A549 (cell line): ENCODE measurements around the gene DNAH1. TPM values are rescaled to one million over a fixed set of nuclear protein-coding genes. Genes with fewer than 3 reads are reported as not detected.

ENCODE experiments used
- ATAC-seq, 2 experiments: fragments of 200-7000 bp in 1 of 2; fragments of >200 bp in 1 of 2; cut with Nextera tagmentation in 1 of 2; cut with Tn5 transposase in 1 of 2; 3 replicates each; pipeline versions ENCODE4 v1.8.0 to v1.9.1; 2018 to 2020; ENCODE audit warnings: mild to moderate bottlenecking in 1 of 2, moderate library complexity in 1 of 2
- CTCF ChIA-PET: fragments of 300-600 bp; sonication (Branson Sonifier 250); formaldehyde crosslinking; extraction: SDS; loops from one replicate; lab custom pipeline; 2021; ENCODE audit warnings: antibody characterized with exemption, inconsistent platforms; lab: Yijun Ruan, JAX
- POLR2A ChIA-PET: fragments of 350-600 bp; formaldehyde crosslinking; extraction: SDS; loops from one replicate; lab custom pipeline; 2021; ENCODE audit warnings: antibody characterized with exemption, inconsistent platforms; lab: Yijun Ruan, JAX
- DNase-seq, 2 experiments: peaks; one replicate each; pipeline versions ENCODE4 v3.0.0 to v3.0.0-alpha.2; 2011 to 2016; ENCODE audit warnings: low read depth in 1 of 2, low spot score in 1 of 2
- FAIRE-seq: peaks from 2 replicates; lab custom pipeline; 2011; peaks lifted over from hg19 to GRCh38; lab: Jason Lieb, UNC
- H3K27ac ChIP-seq, 2 experiments: fragments of >200 bp; sonication (Bioruptor Twin); formaldehyde crosslinking; 3 replicates each; pipeline ENCODE4 v1.5.1; 2016 to 2017
- H3K4me1 ChIP-seq: fragments of >200 bp; sonication (Bioruptor Twin); formaldehyde crosslinking; 3 replicates; pipeline ENCODE4 v1.6.1; 2016
- H3K4me2 ChIP-seq: fragments of >200 bp; sonication (Bioruptor Twin); formaldehyde crosslinking; 3 replicates; pipeline ENCODE4 v1.6.1; 2016
- H3K4me3 ChIP-seq: fragments of >200 bp; sonication (Bioruptor Twin); formaldehyde crosslinking; 3 replicates; pipeline ENCODE4 v1.5.1; 2016
- H3K9me3 ChIP-seq: fragments of >200 bp; sonication (Bioruptor Twin); formaldehyde crosslinking; 3 replicates; pipeline ENCODE4 v1.6.1; 2016
- BCL3 ChIP-seq: fragments of >200 bp; sonication (Bioruptor Twin); formaldehyde crosslinking; IDR thresholded peaks from 3 replicates; pipeline ENCODE4 v1.6.1; 2016
- BHLHE40 ChIP-seq: IDR thresholded peaks from 2 replicates; pipeline ENCODE4 v1.6.1; 2012; ENCODE audit warnings: low read depth, low read length, inconsistent platforms
- CBX8 ChIP-seq: fragments of 200-600 bp; sonication (generic); IDR thresholded peaks from 2 replicates; pipeline ENCODE4 v1.6.1; 2016
- EHMT2 ChIP-seq: fragments of 200-600 bp; sonication (generic); IDR thresholded peaks from 2 replicates; pipeline ENCODE4 v1.6.1; 2016; ENCODE audit warnings: antibody characterized with exemption, low read depth, mild to moderate bottlenecking, moderate library complexity
- FOSL2 ChIP-seq, 2 experiments: fragments of 450-650 bp in 1 of 2; fragments of >200 bp in 1 of 2; sonication (Bioruptor Twin) in 1 of 2; formaldehyde crosslinking; IDR thresholded peaks; 2 replicates each; pipeline versions ENCODE4 v1.5.0 to v1.6.1; 2016 to 2020; ENCODE audit warnings: mild to moderate bottlenecking in 1 of 2, moderate library complexity in 1 of 2
- FOXS1 ChIP-seq: fragments of 250-450 bp; sonication (Bioruptor Pico); IDR thresholded peaks from 2 replicates; pipeline ENCODE4 v1.5.0; 2020; ENCODE audit warnings: mild to moderate bottlenecking, moderate library complexity
- GATA3 ChIP-seq: IDR thresholded peaks from 2 replicates; pipeline ENCODE4 v1.6.1; 2012; ENCODE audit warnings: borderline replicate concordance
- HMGXB4 ChIP-seq: fragments of 250-450 bp; sonication (Bioruptor Pico); IDR thresholded peaks from 2 replicates; pipeline ENCODE4 v1.5.0; 2021; ENCODE audit warnings: mild to moderate bottlenecking, moderate library complexity, borderline replicate concordance
- HOXB5 ChIP-seq: fragments of 250-450 bp; sonication (Bioruptor Pico); IDR thresholded peaks from 2 replicates; pipeline ENCODE4 v1.5.0; 2020; ENCODE audit warnings: mild to moderate bottlenecking, moderate library complexity
- KDM1A ChIP-seq: fragments of 200-600 bp; sonication (generic); IDR thresholded peaks from 2 replicates; pipeline ENCODE4 v1.6.1; 2016; ENCODE audit warnings: low read depth, mild to moderate bottlenecking
- MAFK ChIP-seq: fragments of 450-650 bp; IDR thresholded peaks from 2 replicates; pipeline ENCODE4 v1.6.1; 2014; ENCODE audit not compliant: partially characterized antibody
- POLR2AphosphoS2 ChIP-seq: conservative IDR thresholded peaks from 2 replicates; pipeline ENCODE4 v1.6.1; 2012; ENCODE audit warnings: low read length, improper control_type of control experiment, inconsistent platforms
- RAD21 ChIP-seq, 2 experiments: fragments of >200 bp in 1 of 2; sonication (Bioruptor Twin) in 1 of 2; formaldehyde crosslinking in 1 of 2; IDR thresholded peaks in 1 of 2; conservative IDR thresholded peaks in 1 of 2; 2 replicates in 1 of 2; 3 replicates in 1 of 2; pipeline ENCODE4 v1.6.1; 2012 to 2018; ENCODE audit warnings: inconsistent platforms in 1 of 2
- SMC3 ChIP-seq: fragments of >200 bp; sonication (Bioruptor Twin); formaldehyde crosslinking; IDR thresholded peaks from 3 replicates; pipeline ENCODE4 v1.6.1; 2018; ENCODE audit warnings: inconsistent platforms
- SREBF2 ChIP-seq: fragments of 450-650 bp; IDR thresholded peaks from 2 replicates; pipeline ENCODE4 v1.6.1; 2014; ENCODE audit warnings: mild to moderate bottlenecking, moderate library complexity
- TP53 ChIP-seq: fragments of 250-450 bp; sonication (Bioruptor Pico); IDR thresholded peaks from 2 replicates; pipeline ENCODE4 v1.5.0; 2021; ENCODE audit warnings: mild to moderate bottlenecking, moderate library complexity
- ZC3H11A ChIP-seq: fragments of 450-650 bp; IDR thresholded peaks from 2 replicates; pipeline ENCODE4 v1.6.1; 2014; ENCODE audit warnings: antibody characterized with exemption, mild to moderate bottlenecking
- ZFP36 ChIP-seq: fragments of 450-650 bp; IDR thresholded peaks from 2 replicates; pipeline ENCODE4 v1.6.1; 2014; ENCODE audit warnings: borderline replicate concordance; ENCODE audit not compliant: partially characterized antibody
- ZNF302 ChIP-seq: fragments of 250-450 bp; sonication (Bioruptor Pico); IDR thresholded peaks from 2 replicates; pipeline ENCODE4 v1.9.0; 2021; ENCODE audit warnings: inconsistent platforms, mild to moderate bottlenecking, moderate library complexity
- WGBS: methylation state at CpG from one replicate; pipeline ENCODE4 v1.1.6; 2017; ENCODE audit errors: missing lambda C conversion rate; 5-methylcytosine and 5-hydroxymethylcytosine counted together
- polyA plus RNA-seq, 4 experiments: library from polyadenylated mRNA; depleted of rRNA in 3 of 4; stranded (reverse); fragments of >200 nt; fragmentation: RNase III in 1 of 4; extraction: RNeasy Plus Mini Kit Qiagen cat#74134 plus additional on column Dnase treatment in 1 of 4; gene quantifications; 2 replicates in 3 of 4; 3 replicates in 1 of 4; pipeline ENCODE4 v1.2.3, GENCODE V29; 2011 to 2017
- TF ChIP-seq, protein P1 (sequence below): IDR thresholded peaks from 2 replicates; pipeline ENCODE4 v1.6.1; 2012; ENCODE audit warnings: low read depth, borderline replicate concordance
- TF ChIP-seq, protein P2 (sequence below): fragments of >200 bp; sonication (Bioruptor Twin); formaldehyde crosslinking; IDR thresholded peaks from 3 replicates; pipeline ENCODE4 v1.5.1; 2016
- TF ChIP-seq, protein P3 (sequence below): fragments of 200-600 bp; sonication (generic); IDR thresholded peaks from 2 replicates; pipeline ENCODE4 v1.6.1; 2016; ENCODE audit warnings: antibody characterized with exemption, mild to moderate bottlenecking, moderate library complexity

The DNAH1 gene
- polyA plus RNA-seq, 2 of the 4 experiments (the other 2 are of a cell fraction): 0.65 to 1.6 TPM

DNA sequence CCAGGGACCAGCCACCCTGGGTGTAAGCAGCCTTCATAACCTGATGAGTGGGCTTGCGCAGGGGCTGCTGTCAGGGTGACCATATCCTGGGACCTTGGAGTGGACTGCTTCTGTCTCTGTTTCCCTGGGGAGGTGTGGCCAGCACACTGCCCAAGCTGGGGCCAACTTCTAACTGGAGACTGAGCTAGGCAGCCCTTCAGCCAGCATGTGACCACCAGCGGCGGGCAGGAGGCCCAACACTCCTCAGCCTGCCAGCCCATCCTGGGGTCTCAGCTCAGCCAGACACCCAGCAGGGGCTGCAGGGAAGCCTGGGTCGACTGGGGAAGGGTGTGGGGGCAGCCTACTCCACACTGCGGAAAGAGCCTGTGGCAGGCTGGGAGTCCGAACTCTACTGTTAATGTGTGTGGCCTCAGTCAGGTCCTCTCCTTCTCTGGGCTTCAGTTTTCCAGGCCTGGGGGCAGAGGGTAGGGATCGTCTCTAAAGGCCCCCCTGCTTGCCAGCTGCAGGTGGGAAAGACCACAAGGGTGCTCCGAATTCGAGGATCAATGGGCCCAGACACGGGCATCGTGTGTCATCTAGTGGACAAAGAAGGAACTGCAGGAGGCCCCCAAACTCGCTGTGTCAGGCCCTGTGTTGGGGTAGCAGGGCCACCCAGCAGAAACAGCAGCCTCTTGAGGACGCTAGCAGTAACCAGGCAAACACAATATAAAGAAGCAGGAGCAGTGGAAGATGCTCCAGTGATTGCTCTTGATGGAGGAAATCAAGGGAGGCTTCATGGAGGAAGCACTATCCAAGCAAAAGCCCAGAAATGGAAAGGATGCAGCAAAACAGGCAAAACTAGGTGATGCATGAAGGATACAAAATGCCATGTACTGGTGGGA, 130.8 kb downstream of the DNAH1 start:
- no peak for FAIRE-seq
- WGBS: 0% methylated on average over 7 of the region's 13 CpGs
- peaks cover 14% of the 10 kb centered on the region for H3K4me1 ChIP-seq
- H3K27ac ChIP-seq: no peak overlapping the region
- POLR2A ChIA-PET: no interaction called here
- no peak for TF ChIP-seq ZNF302 (CRISPR knock-in tag)
- TF ChIP-seq MAFK: peak; percentile 45
- TF ChIP-seq ZFP36: peak; percentile 84
- TF ChIP-seq, protein P1, sequence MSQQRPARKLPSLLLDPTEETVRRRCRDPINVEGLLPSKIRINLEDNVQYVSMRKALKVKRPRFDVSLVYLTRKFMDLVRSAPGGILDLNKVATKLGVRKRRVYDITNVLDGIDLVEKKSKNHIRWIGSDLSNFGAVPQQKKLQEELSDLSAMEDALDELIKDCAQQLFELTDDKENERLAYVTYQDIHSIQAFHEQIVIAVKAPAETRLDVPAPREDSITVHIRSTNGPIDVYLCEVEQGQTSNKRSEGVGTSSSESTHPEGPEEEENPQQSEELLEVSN: no peak
- no peak for TF ChIP-seq FOXS1 (CRISPR knock-in tag)
- no peak for TF ChIP-seq BCL3
- no peak for TF ChIP-seq GATA3
- TF ChIP-seq SMC3: peak; percentile 69
- TF ChIP-seq, protein P2, sequence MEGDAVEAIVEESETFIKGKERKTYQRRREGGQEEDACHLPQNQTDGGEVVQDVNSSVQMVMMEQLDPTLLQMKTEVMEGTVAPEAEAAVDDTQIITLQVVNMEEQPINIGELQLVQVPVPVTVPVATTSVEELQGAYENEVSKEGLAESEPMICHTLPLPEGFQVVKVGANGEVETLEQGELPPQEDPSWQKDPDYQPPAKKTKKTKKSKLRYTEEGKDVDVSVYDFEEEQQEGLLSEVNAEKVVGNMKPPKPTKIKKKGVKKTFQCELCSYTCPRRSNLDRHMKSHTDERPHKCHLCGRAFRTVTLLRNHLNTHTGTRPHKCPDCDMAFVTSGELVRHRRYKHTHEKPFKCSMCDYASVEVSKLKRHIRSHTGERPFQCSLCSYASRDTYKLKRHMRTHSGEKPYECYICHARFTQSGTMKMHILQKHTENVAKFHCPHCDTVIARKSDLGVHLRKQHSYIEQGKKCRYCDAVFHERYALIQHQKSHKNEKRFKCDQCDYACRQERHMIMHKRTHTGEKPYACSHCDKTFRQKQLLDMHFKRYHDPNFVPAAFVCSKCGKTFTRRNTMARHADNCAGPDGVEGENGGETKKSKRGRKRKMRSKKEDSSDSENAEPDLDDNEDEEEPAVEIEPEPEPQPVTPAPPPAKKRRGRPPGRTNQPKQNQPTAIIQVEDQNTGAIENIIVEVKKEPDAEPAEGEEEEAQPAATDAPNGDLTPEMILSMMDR: peak; percentile 77
- peak; percentile 86 to 90 for TF ChIP-seq RAD21 (conservative IDR thresholded peaks at IDR 0.05 in 1 of 2, IDR thresholded peaks at IDR 0.05 in 1 of 2)
- CTCF ChIA-PET: interaction anchor here (0.7 to 14.4 kb wide), 28 partner anchors 10 to 446 kb away, joined by 3 to 351 read pairs (median 3); partner anchors contain the start of genes NISCH and TWF2
- DNase-seq: peak in 1 of 2 experiments; percentile 63
- ATAC-seq: peak; percentile 40 to 73; a peak in 5 of 6 replicates
- no peaks in the 10 kb centered on the region for H3K9me3 ChIP-seq
- no peak overlapping the region for H3K4me2 ChIP-seq
- no peak overlapping the region for H3K4me3 ChIP-seq

DNA sequence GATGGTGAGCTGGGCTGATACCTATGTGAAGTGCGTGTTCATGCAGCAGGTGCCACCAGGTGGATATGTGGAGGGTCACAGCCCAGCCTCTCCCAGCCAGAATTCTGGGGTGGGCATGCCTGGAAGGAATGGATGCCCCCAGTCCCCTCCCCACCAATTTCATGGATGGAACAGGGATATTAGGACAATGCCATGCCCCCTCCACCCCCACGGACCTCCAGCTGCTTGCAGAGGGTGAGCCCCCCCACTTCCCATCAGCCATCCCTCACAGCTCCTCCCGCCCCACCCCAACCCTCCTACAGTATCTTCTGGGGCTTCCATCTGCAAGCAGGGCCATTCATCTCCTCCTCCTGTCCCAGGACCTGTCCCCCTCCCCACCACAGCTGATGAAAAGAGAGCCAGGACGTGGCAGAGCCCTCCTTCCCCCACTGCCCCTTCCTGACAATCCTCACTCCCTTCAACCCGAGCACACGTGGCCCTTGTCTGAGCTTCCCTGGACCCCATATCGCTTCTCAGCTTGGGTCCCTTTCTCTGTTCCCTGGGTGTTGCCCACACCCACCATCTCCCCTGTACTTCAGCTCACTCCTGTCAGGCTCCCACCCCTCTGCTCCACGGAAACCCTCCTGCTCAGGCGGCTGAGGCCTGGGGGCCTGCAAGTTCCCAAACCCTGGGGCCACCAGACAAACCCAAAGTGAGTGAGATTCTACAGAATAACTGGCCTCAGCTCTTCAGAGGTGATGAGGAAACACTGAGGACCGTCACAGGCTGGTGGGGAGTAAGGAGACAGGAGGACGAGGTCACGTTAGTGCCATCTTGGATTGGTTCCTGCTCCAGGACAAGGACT, 131.6 kb downstream of the DNAH1 start:
- WGBS: 85% methylated on average over 9 of the region's 12 CpGs
- 0 out of 6 replicates have a peak overlapping the region, but pooled peaks of 1 of the 2 experiments have one; percentile 22 for H3K27ac ChIP-seq
- CTCF ChIA-PET: interaction anchor here (0.6 to 14.4 kb wide), 18 partner anchors 9 to 476 kb away, joined by 3 to 351 read pairs (median 4); partner anchors contain the start of gene NISCH
- no peak for TF ChIP-seq HMGXB4 (CRISPR knock-in tag)
- no peak for TF ChIP-seq TP53 (CRISPR knock-in tag)
- TF ChIP-seq FOSL2 (IDR thresholded peaks at IDR 0.05): no peak
- TF ChIP-seq FOSL2 (CRISPR knock-in tag; IDR thresholded peaks at IDR 0.05): no peak
- TF ChIP-seq SREBF2: no peak
- TF ChIP-seq POLR2AphosphoS2: no peak
- no peak for TF ChIP-seq BHLHE40
- TF ChIP-seq ZC3H11A: no peak
- no peak for TF ChIP-seq HOXB5 (CRISPR knock-in tag)
- TF ChIP-seq, protein P3, sequence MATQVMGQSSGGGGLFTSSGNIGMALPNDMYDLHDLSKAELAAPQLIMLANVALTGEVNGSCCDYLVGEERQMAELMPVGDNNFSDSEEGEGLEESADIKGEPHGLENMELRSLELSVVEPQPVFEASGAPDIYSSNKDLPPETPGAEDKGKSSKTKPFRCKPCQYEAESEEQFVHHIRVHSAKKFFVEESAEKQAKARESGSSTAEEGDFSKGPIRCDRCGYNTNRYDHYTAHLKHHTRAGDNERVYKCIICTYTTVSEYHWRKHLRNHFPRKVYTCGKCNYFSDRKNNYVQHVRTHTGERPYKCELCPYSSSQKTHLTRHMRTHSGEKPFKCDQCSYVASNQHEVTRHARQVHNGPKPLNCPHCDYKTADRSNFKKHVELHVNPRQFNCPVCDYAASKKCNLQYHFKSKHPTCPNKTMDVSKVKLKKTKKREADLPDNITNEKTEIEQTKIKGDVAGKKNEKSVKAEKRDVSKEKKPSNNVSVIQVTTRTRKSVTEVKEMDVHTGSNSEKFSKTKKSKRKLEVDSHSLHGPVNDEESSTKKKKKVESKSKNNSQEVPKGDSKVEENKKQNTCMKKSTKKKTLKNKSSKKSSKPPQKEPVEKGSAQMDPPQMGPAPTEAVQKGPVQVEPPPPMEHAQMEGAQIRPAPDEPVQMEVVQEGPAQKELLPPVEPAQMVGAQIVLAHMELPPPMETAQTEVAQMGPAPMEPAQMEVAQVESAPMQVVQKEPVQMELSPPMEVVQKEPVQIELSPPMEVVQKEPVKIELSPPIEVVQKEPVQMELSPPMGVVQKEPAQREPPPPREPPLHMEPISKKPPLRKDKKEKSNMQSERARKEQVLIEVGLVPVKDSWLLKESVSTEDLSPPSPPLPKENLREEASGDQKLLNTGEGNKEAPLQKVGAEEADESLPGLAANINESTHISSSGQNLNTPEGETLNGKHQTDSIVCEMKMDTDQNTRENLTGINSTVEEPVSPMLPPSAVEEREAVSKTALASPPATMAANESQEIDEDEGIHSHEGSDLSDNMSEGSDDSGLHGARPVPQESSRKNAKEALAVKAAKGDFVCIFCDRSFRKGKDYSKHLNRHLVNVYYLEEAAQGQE: no peak
- TF ChIP-seq KDM1A: no peak
- no peak for TF ChIP-seq CBX8
- no peak for TF ChIP-seq EHMT2

More for the DNA sequence above, 131.6 kb downstream of the DNAH1 start:
- peaks cover 14% of the 10 kb centered on the region for H3K4me1 ChIP-seq
- POLR2A ChIA-PET: no interaction called here
- no peak overlapping the region for H3K4me3 ChIP-seq
- no peaks in the 10 kb centered on the region for H3K9me3 ChIP-seq
- no peak overlapping the region for H3K4me2 ChIP-seq
- FAIRE-seq (no peak), DNase-seq (no peak), ATAC-seq (no peak)
